Loucy (cell line): Measurements from ENCODE around the gene NECTIN1.

Source experiments
- H2AFZ ChIP-seq: fragments of 200-600 bp; sonication (generic); 2 replicates; pipeline ENCODE4 v1.6.0; 2016; ENCODE audit warnings: antibody characterized with exemption, mild to moderate bottlenecking, low read length, moderate library complexity
- H3F3A ChIP-seq: fragments of 200-600 bp; 2 replicates; pipeline ENCODE4 v1.6.0; 2016; ENCODE audit warnings: antibody characterized with exemption, low read depth, mild to moderate bottlenecking
- H3K27me3 ChIP-seq: fragments of 200-600 bp; sonication (generic); 2 replicates; pipeline ENCODE4 v1.6.1; 2014; ENCODE audit warnings: low read length, mild to moderate bottlenecking; ENCODE audit not compliant: insufficient read depth, poor library complexity, severe bottlenecking
- H3K36me3 ChIP-seq: fragments of 200-600 bp; sonication (generic); 2 replicates; pipeline ENCODE4 v1.6.1; 2016; ENCODE audit warnings: low read length; ENCODE audit not compliant: insufficient read depth
- H3K4me1 ChIP-seq: fragments of 200-600 bp; sonication (generic); 2 replicates; pipeline ENCODE4 v1.5.1; 2014; ENCODE audit warnings: low read length, mild to moderate bottlenecking; ENCODE audit not compliant: insufficient read depth, poor library complexity, severe bottlenecking
- H3K4me2 ChIP-seq: fragments of 200-600 bp; sonication (generic); 2 replicates; pipeline ENCODE4 v1.6.0; 2014; ENCODE audit warnings: antibody characterized with exemption, low read length, low read depth, mild to moderate bottlenecking; ENCODE audit not compliant: poor library complexity, severe bottlenecking
- H3K4me3 ChIP-seq: fragments of 200-600 bp; sonication (generic); 2 replicates; pipeline ENCODE4 v1.5.1; 2014; ENCODE audit warnings: low read length, mild to moderate bottlenecking, mixed read lengths; ENCODE audit not compliant: poor library complexity, severe bottlenecking
- H3K79me2 ChIP-seq: fragments of 200-600 bp; sonication (generic); 2 replicates; pipeline ENCODE4 v1.6.1; 2014; ENCODE audit warnings: low read length; ENCODE audit not compliant: insufficient read depth
- H3K9ac ChIP-seq: fragments of 200-600 bp; sonication (generic); 2 replicates; pipeline ENCODE4 v1.6.0; 2014; ENCODE audit warnings: mild to moderate bottlenecking, low read depth, low read length, moderate library complexity; ENCODE audit not compliant: poor library complexity, severe bottlenecking
- H3K9me2 ChIP-seq: fragments of 200-600 bp; sonication (generic); replicated peaks from 2 replicates; pipeline ENCODE4 v1.6.1; 2016; ENCODE audit warnings: low read depth, low read length, mixed read lengths
- H3K9me3 ChIP-seq: fragments of 200-600 bp; sonication (generic); 2 replicates; pipeline ENCODE4 v1.6.1; 2014; ENCODE audit warnings: mild to moderate bottlenecking, antibody characterized with exemption, low read length, low read depth; ENCODE audit not compliant: insufficient read depth
- H4K20me1 ChIP-seq: fragments of 200-600 bp; sonication (generic); 2 replicates; pipeline ENCODE4 v1.6.0; 2014; ENCODE audit warnings: antibody characterized with exemption, low read length, mild to moderate bottlenecking; ENCODE audit not compliant: insufficient read depth, poor library complexity, severe bottlenecking
- CTCF ChIP-seq: fragments of 200-600 bp; sonication (generic); conservative IDR thresholded peaks from 2 replicates; pipeline ENCODE4 v1.5.1; 2014; ENCODE audit warnings: mild to moderate bottlenecking, antibody characterized with exemption, low read length
- EZH2phosphoT487 ChIP-seq: fragments of 200-600 bp; IDR thresholded peaks from 2 replicates; pipeline ENCODE4 v1.6.1; 2018; ENCODE audit warnings: antibody characterized with exemption, mild to moderate bottlenecking, moderate library complexity, borderline replicate concordance

NECTIN1 gene

GRCh38 chr11:119666463-119667131 is 62.4 kb downstream of the NECTIN1 start:
- Histone ChIP-seq H3K9me3 (no peaks in the 10 kb centered on the region), H3F3A (no peaks in the 10 kb centered on the region), H3K9ac (no peak overlapping the region), H3K4me1 (no peaks in the 10 kb centered on the region), H3K4me3 (no peak overlapping the region), H3K79me2 (no peaks in the 10 kb centered on the region), H4K20me1 (peaks cover 4% of the 10 kb centered on the region), H3K27me3 (no peaks in the 10 kb centered on the region), H3K4me2 (no peak overlapping the region), H3K9me2 (no peaks in the 10 kb centered on the region), H2AFZ (no peak overlapping the region), H3K36me3 (peaks cover 48% of the 10 kb centered on the region; the same call in 1 of the 2 replicates)
- TF ChIP-seq CTCF (peak; percentile 81), EZH2phosphoT487 (no peak)

GRCh38 chr11:119666061-119666460 is 62.9 kb downstream of the NECTIN1 start:
- H2AFZ ChIP-seq = no peak overlapping the region
- H3K27me3 ChIP-seq = no peaks in the 10 kb centered on the region
- TF ChIP-seq EZH2phosphoT487 = no peak
- no peak for TF ChIP-seq CTCF
- peaks cover 4% of the 10 kb centered on the region for H4K20me1 ChIP-seq
- H3F3A ChIP-seq = no peaks in the 10 kb centered on the region
- H3K9me3 ChIP-seq = no peaks in the 10 kb centered on the region
- no peak overlapping the region for H3K9ac ChIP-seq
- H3K4me2 ChIP-seq = no peak overlapping the region
- H3K4me3 ChIP-seq = no peak overlapping the region
- peaks cover 43% of the 10 kb centered on the region; the same call in 1 of the 2 replicates for H3K36me3 ChIP-seq
- no peaks in the 10 kb centered on the region for H3K9me2 ChIP-seq
- no peaks in the 10 kb centered on the region for H3K4me1 ChIP-seq
- no peaks in the 10 kb centered on the region for H3K79me2 ChIP-seq

GRCh38 chr11:119664701-119665420 is 64.1 kb downstream of the NECTIN1 start:
- Histone ChIP-seq H3K27me3 (no peaks in the 10 kb centered on the region), H3K4me3 (no peak overlapping the region), H3K79me2 (no peaks in the 10 kb centered on the region), H3F3A (no peaks in the 10 kb centered on the region), H3K9ac (no peak overlapping the region), H4K20me1 (peaks cover 4% of the 10 kb centered on the region), H3K9me3 (no peaks in the 10 kb centered on the region), H2AFZ (no peak overlapping the region), H3K9me2 (no peaks in the 10 kb centered on the region), H3K4me2 (no peak overlapping the region), H3K4me1 (no peaks in the 10 kb centered on the region), H3K36me3 (peaks cover 38% of the 10 kb centered on the region; the same call in 1 of the 2 replicates)
- TF ChIP-seq CTCF (no peak), EZH2phosphoT487 (no peak)
